GM21529 (cell line): Measurements from ENCODE around the gene HTRA2.

Experiments used
- ATAC-seq: cut with Tn5 transposase; IDR thresholded peaks from one replicate; pipeline ENCODE4 v1.9.1; 2021; ENCODE audit not compliant: unreplicated experiment

Gene HTRA2

GRCh38 chr2:74538881-74539339 is 9.2 kb downstream of the HTRA2 start:
- ATAC-seq: no peak

GRCh38 chr2:74540291-74540690 is 10.6 kb downstream of the HTRA2 start:
- no peak for ATAC-seq

- ATAC-seq: no peak
These were observed 13.2 kb downstream of the HTRA2 start for GRCh38 chr2:74542978-74543377.

GRCh38 chr2:74544634-74545033 is 14.9 kb downstream of the HTRA2 start:
- ATAC-seq: no peak

- ATAC-seq: no peak
These were observed 16.3 kb downstream of the HTRA2 start for GRCh38 chr2:74546004-74546403.

GRCh38 chr2:74548285-74548899 is 18.7 kb downstream of the HTRA2 start:
- ATAC-seq: no peak

- ATAC-seq: peak; percentile 33
These were observed 19.4 kb downstream of the HTRA2 start for GRCh38 chr2:74548900-74549826.

GRCh38 chr2:74550231-74550630 is 20.5 kb downstream of the HTRA2 start:
- no peak for ATAC-seq

- ATAC-seq: no peak
These were observed 21.8 kb downstream of the HTRA2 start for GRCh38 chr2:74551530-74551929.

- peak; percentile 16 for ATAC-seq
These were observed 22.5 kb downstream of the HTRA2 start for GRCh38 chr2:74551942-74552913.

- ATAC-seq: peak; percentile 18
These were observed 23.4 kb downstream of the HTRA2 start for GRCh38 chr2:74552914-74553811.

GRCh38 chr2:74553892-74554819 is 24.4 kb downstream of the HTRA2 start, which contains the start of the genes DOK1 and LOXL3:
DOK1 (plus strand) TSS chr2:74554720; CDS start chr2:74554755, 35 bp downstream.
LOXL3 (minus strand) TSS chr2:74553942; CDS start chr2:74552634, 1,308 bp downstream.
- peak; percentile 46 for ATAC-seq

GRCh38 chr2:74554820-74555531 is 25.2 kb downstream of the HTRA2 start:
- ATAC-seq: peak; percentile 32

- no peak for ATAC-seq
These were observed 25.9 kb downstream of the HTRA2 start for GRCh38 chr2:74555610-74556103.

GRCh38 chr2:74556159-74556558 is 26.4 kb downstream of the HTRA2 start:
- no peak for ATAC-seq

- ATAC-seq: no peak
These were observed 27.2 kb downstream of the HTRA2 start for GRCh38 chr2:74556831-74557370.
